Measurements from ENCODE around the gene HSPB9.
"Not testable (repeated sequence)": the region's sequence is repeated elsewhere in the genome, so short reads cannot be mapped to it uniquely, and the experiment has no call there.

HSPB9 gene

DNA sequence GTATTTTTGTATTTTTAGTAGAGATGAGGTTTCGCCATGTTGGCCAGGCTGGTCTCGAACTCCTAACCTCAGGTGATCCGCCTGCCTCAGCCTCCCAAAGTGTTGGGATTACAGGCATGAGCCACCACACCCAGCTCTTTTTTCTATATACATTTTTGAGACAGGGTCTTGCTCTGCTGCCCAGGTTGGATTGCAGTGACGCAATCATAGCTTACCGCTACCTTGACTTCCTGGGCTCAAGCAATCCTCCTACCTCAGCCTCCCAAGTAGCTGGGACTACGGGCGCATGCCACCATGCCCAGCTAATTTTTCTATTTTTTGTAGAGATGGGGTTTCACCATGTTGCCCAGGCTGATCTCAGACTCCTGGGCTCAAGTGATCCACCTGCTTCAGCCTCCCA, 18.1 kb downstream of the HSPB9 start:
- DNase-seq (ENCODE audit: low read depth in 4 of 4, low spot score in 1 of 4), result not testable (repeated sequence)

- DNase-seq (ENCODE audit: low read depth in 4 of 4, low spot score in 1 of 4), result no peak
Measured at GRCh38 chr17:42141382-42141781, 18.8 kb downstream of the HSPB9 start.

DNA sequence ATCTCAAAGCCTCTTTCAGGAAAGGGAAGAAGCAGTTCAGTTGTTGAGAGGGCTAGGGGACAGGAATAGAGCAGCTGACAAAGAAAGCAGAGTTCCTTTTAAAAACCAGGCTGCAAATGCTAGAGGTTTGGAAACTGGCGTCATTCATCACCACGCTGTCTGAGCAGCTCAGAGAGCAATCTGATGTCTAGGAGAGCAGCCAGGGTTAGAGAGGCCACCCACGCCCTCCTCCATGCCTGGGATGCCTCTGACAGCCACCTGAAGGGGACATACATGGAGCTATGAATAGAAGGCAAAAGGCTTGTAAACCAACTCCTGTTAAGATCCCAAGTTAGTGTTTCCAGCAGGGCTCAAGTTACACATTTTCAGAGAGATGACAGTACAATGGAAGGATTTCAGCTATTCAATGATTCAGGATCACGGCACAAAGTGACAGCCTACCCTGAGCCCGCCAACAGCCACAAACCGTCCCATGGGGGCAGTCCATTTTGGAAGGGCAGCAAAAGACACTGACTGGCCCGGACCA, 19.8 kb downstream of the HSPB9 start:
- no peak for DNase-seq (ENCODE audit: low read depth in 4 of 4, low spot score in 1 of 4)

- not testable (repeated sequence) for DNase-seq (ENCODE audit: low read depth in 4 of 4, low spot score in 1 of 4)
Measured at GRCh38 chr17:42143138-42143537, 20.5 kb downstream of the HSPB9 start.

DNA sequence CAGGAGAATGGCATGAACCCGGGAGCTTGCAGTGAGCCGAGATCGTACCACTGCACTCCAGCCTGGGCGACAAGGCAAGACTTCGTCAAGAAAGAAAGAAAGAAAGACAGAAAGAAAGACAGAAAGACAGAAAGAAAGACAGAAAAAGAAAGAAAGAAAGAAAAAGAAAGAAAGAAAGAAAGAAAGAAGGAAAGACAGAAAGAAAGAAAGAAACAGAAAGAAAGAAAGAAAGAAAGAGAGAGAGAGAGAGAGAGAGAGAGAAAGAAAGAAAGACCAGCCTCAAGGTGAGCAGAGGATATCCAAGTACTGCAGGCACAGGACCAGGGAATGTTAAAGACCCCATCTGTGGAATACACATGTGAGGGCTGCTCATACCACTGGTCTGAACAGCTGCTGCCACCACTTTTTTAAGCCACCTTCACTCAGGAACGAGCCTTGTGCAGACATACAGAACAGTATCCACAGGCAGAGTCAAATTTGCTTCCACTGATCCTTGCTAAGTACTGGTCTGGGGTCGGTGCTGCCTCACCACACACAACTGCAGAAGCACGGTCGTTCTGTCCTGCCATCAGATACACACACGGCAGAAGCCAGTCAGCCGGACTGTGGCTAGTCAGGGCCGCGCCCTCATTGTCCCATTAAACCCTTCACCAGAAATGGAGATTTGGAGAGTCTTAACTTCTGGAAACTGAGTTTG, 24.5 kb downstream of the HSPB9 start:
- DNase-seq (ENCODE audit: low read depth in 4 of 4, low spot score in 1 of 4), result no peak

- no peak for DNase-seq (ENCODE audit: low read depth in 4 of 4, low spot score in 1 of 4)
Measured at GRCh38 chr17:42153919-42154742, 31.5 kb downstream of the HSPB9 start.

GRCh38 chr17:42155614-42156045, 33.0 kb downstream of the HSPB9 start:
- DNase-seq (ENCODE audit: low read depth in 4 of 4, low spot score in 1 of 4), result no peak

DNA sequence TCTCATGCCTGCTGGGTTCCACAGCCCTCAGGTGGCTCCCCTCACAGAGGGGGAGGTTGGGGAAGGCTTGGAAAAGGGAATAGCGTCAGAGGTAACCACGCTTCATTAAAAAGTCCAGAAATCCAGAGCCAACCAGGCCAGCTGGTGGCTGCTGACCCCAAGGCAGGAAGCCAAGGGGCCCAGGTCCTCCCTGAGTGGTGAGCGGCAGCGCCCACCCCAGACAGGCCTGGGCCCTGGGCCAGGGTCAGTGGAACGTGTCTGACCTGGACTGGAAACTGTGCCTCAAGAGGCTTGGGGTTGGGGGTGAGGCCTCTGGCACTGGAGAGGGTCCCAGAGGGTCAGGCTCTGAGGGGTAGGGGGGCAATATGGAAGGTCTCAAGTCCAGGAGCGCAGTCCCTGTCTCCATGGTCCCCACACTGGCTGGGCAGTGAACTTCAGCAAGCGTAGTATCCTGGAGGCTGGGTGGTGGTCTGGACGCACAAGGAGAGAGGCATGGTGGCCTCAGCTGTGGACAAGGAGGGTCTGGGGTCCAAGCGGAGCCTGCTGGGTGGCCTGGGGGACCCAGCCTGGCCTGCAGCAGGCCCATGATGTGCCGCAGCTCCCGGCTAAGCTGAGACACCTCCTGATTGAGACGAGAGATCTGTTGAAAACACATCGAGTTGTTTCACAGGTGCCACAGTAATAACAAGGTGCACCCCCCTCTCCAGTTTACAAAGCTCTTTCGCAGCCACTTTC, 37.4 kb downstream of the HSPB9 start:
- DNase-seq (ENCODE audit: low read depth in 4 of 4, low spot score in 1 of 4), result no peak

GRCh38 chr17:42160531-42160910, 37.9 kb downstream of the HSPB9 start:
- no peak for DNase-seq (ENCODE audit: low read depth in 4 of 4, low spot score in 1 of 4)

GRCh38 chr17:42163113-42163512, 40.5 kb downstream of the HSPB9 start:
- DNase-seq (ENCODE audit: low read depth in 4 of 4, low spot score in 1 of 4), result peak in 1 of 4 experiments; percentile 41

DNA sequence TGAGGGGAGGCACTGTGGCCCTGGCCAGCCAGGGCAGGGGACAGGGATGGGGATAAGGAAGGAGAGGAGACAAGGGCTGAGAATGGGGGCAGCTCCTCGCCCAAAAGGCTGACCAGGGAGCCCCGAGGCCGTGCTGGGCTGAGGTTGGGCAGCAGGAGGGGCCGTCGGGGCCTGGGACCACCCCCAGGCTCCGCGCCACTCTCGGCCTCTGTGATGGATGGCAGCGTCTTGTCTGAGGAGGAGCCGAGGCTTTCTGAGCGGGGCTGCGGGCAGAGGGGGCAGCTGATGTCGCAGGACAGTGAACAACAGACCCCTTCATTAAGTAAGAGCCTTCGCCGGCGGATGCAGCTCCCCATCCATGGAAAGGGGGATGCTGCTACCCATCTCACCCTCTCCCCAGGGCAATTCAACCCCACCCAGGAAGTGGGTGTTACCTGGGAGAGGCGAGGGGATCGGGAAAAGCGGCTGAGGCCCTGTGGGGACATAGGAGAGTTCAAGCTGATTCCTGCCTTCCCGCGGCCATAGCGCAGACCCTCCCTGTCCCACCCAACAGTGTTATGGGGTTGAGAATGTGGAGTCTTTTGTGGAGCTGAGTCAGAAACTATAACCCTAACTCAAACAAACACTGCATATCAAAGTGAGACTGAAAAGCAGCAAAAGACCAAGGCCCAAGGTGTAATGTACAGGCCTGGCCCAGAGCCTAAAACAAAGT, 41.2 kb downstream of the HSPB9 start:
- no peak for DNase-seq (ENCODE audit: low read depth in 4 of 4, low spot score in 1 of 4)

DNA sequence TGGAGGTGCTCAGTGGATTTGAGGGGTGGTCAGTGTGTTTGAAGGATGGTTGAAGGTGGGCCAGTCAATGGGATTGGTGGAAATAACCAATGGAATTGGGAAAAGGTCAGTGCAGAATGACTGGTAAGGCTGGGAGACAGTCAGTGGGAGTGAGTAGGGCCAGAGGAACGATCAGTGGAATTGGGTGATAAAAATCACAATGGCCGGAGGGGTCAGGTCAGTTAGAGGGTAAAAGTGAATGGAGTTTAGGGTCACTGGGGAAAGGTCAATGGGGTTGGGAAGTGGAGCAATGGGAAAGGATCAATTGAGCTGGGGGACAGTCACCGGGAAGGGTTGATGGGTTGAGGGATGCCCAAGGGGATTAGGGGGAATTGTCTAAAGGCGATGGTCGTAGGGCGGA, 43.1 kb downstream of the HSPB9 start:
- DNase-seq (ENCODE audit: low read depth in 4 of 4, low spot score in 1 of 4), result no peak

DNA sequence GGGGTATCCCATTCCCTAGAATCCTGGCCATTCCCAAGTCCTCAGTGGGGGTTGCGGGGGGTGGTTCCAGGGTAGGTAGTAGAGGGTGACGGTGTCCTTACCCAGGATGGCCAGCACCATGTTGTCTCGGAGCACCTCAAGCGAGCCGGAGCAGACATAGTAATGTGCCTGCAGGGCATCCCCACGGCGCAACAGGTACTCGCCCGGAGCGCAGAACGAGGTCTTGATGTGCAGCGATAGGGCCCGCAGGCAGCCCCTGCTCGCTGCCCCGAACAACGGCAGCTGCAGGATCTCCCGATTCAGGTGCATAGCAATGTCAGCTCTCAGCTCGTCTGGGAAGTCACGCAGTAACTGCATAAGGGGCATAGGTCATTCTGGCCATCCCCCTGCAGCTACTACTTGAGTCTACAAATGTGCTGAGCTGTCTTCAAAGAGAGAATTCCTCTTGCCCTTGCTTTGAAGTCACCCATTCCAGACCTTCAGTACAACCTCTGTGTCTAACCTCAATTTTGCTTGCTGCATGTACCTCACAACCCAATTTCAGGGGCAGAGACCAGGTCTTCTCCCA, 43.7 kb downstream of the HSPB9 start:
- no peak for DNase-seq (ENCODE audit: low read depth in 4 of 4, low spot score in 1 of 4)

- no peak for DNase-seq (ENCODE audit: low read depth in 4 of 4, low spot score in 1 of 4)
Measured at GRCh38 chr17:42167807-42168206, 45.2 kb downstream of the HSPB9 start.

- DNase-seq (ENCODE audit: low read depth in 4 of 4, low spot score in 1 of 4), result no peak
Measured at GRCh38 chr17:42169351-42169750, 46.7 kb downstream of the HSPB9 start.

DNA sequence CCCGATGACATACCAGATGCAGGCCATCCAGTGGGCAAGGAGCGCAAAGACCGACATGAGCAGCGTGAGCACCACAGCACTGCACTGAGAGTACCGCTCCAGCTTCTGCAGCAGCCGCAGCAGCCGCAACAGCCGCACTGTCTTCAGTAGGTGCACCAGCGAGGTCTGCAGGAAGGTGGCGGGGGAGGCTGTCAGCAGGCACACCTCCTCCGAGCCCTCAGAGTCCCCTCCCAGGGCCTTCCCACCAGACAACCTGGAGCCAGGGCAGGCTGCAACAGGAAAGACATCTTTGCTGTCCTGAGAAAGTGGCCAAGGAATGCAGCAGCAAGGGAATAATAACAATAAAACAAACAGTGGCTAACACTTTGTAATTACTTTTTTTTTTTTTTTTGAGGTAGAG, 49.2 kb downstream of the HSPB9 start:
- DNase-seq (ENCODE audit: low read depth in 4 of 4, low spot score in 1 of 4), result no peak

Measured in stimulated activated CD4-positive, alpha-beta T cell treated with anti-CD3 and anti-CD28 coated beads, Interleukin-1b, Interleukin-23, amount 100 ng/mL, for 24 hours (primary cell).